ENCODE measurements around the gene TLR6.

Gene TLR6

GRCh38 chr4:38868059-38868960 is 11.7 kb upstream of the TLR6 start:
- FAIRE-seq (no peak), DNase-seq (ENCODE audit: insufficient read length, low spot score) (no peak)

DNA sequence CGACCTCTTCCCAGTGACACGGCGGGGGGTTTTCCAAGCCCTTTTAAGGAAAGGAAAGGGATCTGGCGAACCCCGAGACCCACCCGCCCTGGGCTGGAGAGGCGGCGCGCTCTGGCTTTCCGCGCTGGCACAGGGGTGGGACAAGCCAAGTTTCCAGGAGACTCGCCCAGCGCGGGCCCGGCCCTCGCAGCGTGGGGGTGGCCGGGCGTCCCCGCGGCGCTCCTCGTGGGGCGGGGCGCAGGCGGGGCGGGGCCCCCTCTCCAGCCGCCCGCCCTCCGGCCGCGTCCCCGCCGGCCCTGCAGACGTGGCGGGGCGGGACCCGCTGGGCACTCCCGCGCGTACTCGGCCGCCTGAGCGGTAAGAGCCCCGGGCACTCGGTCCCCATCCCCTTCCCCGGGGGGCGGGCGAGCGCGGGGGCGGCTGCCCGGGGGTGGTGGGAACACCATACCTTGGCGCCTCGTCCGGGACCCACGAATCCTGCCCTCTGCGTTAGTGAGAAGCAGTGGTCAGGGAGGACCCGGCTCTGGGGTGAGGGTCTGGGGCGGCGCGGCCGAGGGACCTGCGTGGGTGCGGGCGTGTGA is 11.0 kb upstream of the TLR6 start, which contains the start of gene FAM114A1:
TSS of gene FAM114A1 (plus strand) at position 329 of the 581 bp plus-strand sequence. CDS start 10,273 bp downstream, outside the sequence.
- FAIRE-seq, result peak; percentile 55
- peak; percentile 71 for DNase-seq (ENCODE audit: insufficient read length, low spot score)

DNA sequence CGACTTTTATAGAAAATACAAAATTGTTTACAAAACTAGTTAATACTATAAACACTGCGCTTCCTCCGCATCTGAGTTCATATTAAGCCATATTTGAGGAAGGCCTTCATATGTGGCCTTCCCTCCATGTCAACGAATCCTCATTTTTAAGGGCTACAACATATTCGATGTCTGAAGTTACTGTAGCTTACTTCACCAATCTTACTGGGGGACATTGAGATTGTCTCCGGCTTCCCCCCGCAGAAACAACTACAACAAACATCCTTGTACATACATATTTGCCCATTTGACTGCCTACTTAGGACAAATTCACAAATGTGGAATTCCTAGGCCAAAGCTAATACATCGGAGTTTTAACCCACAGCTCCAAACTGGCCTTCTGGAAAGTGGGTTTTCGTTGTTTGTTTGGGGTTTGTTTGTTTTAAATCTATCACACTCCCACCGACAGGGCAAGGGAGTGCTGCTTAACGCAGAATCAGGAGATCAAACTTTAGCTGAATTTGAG is 10.4 kb upstream of the TLR6 start:
- FAIRE-seq (no peak), DNase-seq (ENCODE audit: insufficient read length, low spot score) (no peak)

- FAIRE-seq, result no peak
- no peak for DNase-seq (ENCODE audit: insufficient read length, low spot score)
These were observed 8.8 kb upstream of the TLR6 start for GRCh38 chr4:38865445-38865844.

DNA sequence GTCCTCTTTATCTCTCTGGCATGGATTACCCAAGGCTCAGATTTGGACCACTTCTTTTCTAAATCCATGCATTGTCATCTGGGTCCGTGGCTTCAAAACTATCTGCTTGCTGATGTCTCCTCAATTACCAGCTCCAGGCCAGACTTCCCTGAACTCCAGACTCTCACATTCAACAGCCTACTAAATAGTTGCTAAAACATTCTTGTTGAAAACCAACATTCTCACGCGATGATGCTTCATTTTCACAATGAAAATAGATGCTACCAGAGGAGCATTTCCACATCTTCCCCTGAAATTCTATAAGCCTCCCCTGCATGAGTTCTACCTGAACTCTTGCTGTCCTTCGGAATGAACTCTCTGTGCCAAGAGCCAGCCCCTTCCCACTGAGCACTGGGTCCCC is 5.2 kb upstream of the TLR6 start:
- FAIRE-seq, result no peak
- no peak for DNase-seq (ENCODE audit: insufficient read length, low spot score)

DNA sequence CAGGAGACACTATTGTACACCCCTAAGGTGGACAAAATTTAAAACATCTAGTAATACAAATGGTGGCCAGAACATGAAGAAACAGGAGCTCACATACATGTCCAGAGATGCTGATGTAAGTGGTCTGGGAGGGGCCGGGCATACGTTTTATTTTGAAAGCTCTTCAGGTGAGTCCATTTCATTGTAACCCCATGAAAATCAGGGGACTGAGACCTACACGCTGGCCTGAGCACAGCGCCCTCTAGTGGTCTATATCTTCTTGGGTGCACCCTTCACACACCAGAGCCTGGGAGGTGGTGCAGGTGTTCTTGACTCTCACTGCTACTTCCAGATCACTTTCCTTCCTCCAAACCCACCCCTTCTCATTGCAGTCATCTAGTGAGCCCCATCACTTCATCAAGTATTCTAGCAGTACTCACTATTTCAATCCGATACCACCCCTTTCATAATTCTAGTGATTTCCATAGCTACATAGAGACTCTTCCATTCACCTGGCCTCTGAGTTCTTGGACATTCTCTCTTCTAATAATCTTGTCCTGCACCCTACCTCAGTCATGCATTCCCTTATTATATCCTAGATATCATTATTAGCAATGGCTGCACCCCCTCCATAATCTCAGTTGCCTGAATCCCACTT is 4.3 kb upstream of the TLR6 start:
- peak; percentile 46 for DNase-seq (ENCODE audit: insufficient read length, low spot score)
- FAIRE-seq, result peak; percentile 91

GRCh38 chr4:38859501-38859900 is 2.9 kb upstream of the TLR6 start:
- DNase-seq (ENCODE audit: insufficient read length, low spot score), result no peak
- no peak for FAIRE-seq

GRCh38 chr4:38858097-38858420 is 1.4 kb upstream of the TLR6 start:
- FAIRE-seq (no peak), DNase-seq (ENCODE audit: insufficient read length, low spot score) (no peak)

DNA sequence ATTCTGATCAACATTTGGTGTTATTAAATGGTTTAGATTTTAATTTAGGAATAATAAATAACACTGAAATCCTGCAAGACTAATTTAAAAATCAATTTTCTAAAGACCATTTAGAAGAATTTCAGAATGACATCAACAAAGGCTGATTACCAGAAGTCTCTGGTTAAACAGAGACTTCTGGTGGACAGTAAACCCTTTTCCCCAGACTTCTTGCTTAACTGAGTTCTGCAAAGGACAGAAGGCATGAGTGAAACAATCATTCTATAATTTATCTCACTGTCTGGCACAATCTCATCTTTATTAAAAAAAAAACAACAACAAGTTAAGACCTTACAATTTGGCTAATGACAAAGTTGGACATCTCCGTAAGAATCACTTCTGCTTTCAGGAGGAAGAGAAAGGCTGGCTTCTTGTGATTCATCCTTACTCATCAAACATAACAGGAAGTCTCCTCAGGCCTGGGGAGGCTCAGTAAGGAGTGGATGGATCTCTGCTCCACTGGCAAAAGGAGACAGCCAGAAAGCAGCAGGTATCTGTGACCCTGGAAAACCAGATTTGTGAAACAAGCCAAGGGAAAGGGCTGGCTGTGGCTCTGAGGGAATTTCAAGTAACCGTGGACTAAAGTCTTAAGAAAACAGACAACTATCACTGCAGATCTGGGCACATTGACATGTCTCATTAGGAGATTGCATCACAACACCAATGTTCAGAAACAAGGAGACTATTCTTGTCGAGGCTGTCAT is 908 bp upstream of the TLR6 start:
- no peak for DNase-seq (ENCODE audit: insufficient read length, low spot score)
- FAIRE-seq, result peak; percentile 96

DNA sequence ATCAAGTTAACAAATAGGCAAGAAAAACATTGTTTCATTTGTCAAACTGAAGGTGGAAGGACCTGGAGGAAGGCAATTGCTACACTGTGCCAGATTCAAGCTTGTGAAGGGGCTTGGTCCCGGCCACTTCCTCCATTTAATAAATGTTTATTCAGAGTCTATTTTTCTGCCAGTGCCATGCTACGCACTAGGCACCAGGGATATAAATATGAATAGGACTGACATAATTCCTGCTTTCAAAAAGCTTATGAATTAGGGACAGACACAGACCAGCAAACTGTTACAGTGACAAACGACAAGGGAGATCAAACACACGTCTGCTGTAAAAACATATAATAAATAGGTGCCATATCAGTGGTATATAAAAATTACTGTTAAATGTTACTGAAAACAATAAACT is 571 bp downstream of the TLR6 start:
- FAIRE-seq, result no peak
- DNase-seq (ENCODE audit: insufficient read length, low spot score), result no peak

DNA sequence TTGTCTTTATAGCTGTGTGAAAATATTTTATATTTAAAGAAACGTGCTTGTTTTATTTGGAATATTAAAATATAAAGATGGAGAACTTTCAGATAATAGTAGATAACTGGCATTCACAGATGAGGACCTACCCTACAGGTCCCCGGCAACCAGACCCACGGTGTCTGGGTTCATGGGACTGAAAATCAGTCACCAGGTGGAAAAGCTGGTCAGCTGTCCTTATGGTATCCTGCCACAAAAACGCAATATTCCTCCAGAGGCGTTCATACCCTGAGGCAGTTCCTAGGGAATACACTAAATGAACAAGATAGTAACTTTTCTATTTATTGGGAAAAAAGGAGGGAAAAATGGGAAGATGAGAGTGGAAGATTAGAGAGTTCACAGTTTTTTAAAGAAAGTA is 1.2 kb downstream of the TLR6 start:
- no peak for DNase-seq (ENCODE audit: insufficient read length, low spot score)
- FAIRE-seq, result peak; percentile 33

- DNase-seq (ENCODE audit: insufficient read length, low spot score) (no peak), FAIRE-seq (no peak)
These were observed 10.6 kb downstream of the TLR6 start for GRCh38 chr4:38846015-38846414.

DNA sequence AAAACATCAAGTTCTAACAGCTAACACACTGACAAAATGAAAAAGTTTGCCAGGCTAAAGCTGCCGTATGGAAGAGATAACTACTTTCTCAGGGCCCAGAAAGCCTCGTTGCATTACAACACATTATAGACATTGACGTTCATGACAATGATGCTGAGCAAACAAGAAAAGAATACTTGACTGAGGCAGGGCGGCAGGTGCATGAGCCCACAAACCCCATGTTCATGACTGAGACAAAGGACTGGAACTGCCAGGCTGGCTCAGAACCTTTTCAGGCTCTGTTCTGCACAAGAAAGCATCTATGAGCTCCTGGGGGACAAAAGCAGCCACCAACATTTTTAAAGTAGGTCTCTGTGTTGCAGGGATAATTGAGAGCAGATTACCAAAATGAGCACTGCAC is 13.6 kb downstream of the TLR6 start:
- DNase-seq (ENCODE audit: insufficient read length, low spot score), result no peak
- no peak for FAIRE-seq

GRCh38 chr4:38837849-38838248 is 18.8 kb downstream of the TLR6 start:
- no peak for DNase-seq (ENCODE audit: insufficient read length, low spot score)
- FAIRE-seq, result peak; percentile 33

- no peak for DNase-seq (ENCODE audit: insufficient read length, low spot score)
- FAIRE-seq, result peak; percentile 23
These were observed 19.3 kb downstream of the TLR6 start for GRCh38 chr4:38837334-38837733.

DNA sequence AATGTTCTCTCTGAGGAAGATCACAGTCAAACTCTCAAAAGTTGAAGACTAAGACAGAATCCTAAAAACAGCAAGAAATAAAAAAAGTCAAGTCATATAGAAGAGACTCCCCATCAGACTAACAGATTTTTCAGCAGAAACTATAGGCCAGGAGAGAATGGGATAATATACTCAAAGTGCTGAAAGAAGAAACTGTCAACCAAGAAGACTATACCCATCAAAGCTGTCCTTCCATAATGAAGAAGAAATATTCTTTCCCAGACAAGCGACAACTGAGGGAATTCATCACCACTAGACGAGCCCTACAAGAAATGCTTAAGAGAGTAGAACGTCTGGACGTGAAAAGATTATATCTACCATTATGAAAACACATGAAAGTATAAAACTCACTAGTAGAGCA is 22.0 kb downstream of the TLR6 start:
- DNase-seq (ENCODE audit: insufficient read length, low spot score) (no peak), FAIRE-seq (peak; percentile 45)

GRCh38 chr4:38832624-38833528 is 23.7 kb downstream of the TLR6 start:
- DNase-seq (ENCODE audit: insufficient read length, low spot score), result no peak
- no peak for FAIRE-seq

DNA sequence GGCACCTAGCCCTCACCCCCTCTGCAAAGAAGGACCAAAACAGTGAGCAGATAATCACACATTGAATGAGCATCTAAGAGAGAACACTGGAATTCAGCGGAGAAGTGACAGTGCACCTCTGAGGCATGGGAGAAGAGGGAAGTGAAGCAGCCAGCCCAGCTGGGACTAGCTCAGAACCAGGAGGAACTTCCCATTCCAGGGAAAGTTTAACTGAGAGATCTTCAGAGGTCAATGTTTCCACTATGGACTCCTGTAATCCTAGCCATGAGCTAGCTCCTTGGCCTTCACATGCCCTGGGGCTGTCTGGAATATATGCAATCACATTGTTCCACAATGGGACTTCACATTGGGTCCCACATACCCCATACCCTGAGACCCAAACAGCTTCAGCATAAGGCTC is 24.4 kb downstream of the TLR6 start:
- FAIRE-seq, result no peak

DNA sequence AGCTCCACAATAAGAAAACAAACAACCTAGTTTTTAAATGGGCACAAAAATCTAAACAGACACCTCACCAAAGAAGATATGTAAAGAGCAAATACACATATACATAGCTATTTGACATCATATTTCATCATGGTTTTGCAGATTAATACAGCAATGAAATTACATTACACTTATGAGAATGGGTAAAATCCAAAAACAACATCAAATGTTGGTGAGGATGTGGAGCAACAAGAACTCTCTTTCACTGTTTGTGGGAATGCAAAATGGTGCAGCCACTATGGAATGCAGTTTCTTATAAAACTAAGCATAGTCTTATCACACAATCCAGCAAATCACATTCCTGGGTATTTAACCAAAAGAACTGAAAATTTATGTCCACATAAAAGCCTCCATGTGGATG is 25.0 kb downstream of the TLR6 start:
- FAIRE-seq, result no peak
- DNase-seq (ENCODE audit: insufficient read length, low spot score), result no peak

More for the DNA sequence above, 24.4 kb downstream of the TLR6 start:
- DNase-seq (ENCODE audit: insufficient read length, low spot score), result no peak

GRCh38 chr4:38829237-38829636 is 27.4 kb downstream of the TLR6 start:
- no peak for FAIRE-seq
- DNase-seq (ENCODE audit: insufficient read length, low spot score), result no peak
